Lung (tissue), 12 donors: Measurements from ENCODE around the gene HMCES. TPM values are rescaled to one million over a fixed set of nuclear protein-coding genes. Genes with fewer than 3 reads are reported as not detected.

ENCODE experiments used
- ATAC-seq: fragments of 200-7000 bp; cut with Tn5 transposase; one replicate; pipeline ENCODE4 v1.9.1; 2020; ENCODE audit warnings: moderate number of reproducible peaks; ENCODE audit not compliant: insufficient read depth, low FRiP score
- DNase-seq, 3 donors: peaks; one replicate each; pipeline ENCODE4 v3.0.0-alpha.2; 2013 to 2017
- H3K27ac ChIP-seq, 2 donors: one replicate each; pipeline ENCODE4 v1.5.1; 2013; ENCODE audit warnings: mild to moderate bottlenecking in 2 of 2, moderate library complexity in 2 of 2, control low read depth in 1 of 2, inconsistent platforms in 1 of 2, low read depth in 1 of 2, low read length in 1 of 2
- H3K27me3 ChIP-seq, 3 donors: one replicate each; pipeline ENCODE4 v1.5.1; 2013; ENCODE audit warnings: low read length in 2 of 3; ENCODE audit not compliant: control insufficient read depth in 3 of 3, insufficient read depth in 3 of 3
- H3K36me3 ChIP-seq, 4 donors: one replicate each; pipeline ENCODE4 v1.5.1; 2013; ENCODE audit warnings: low read length in 4 of 4, mild to moderate bottlenecking in 1 of 4, moderate library complexity in 1 of 4; ENCODE audit not compliant: control insufficient read depth in 4 of 4, insufficient read depth in 4 of 4
- H3K4me1 ChIP-seq, 5 donors: one replicate each; pipeline ENCODE4 v1.5.1; 2013; ENCODE audit warnings: low read length in 5 of 5, mild to moderate bottlenecking in 2 of 5, moderate library complexity in 1 of 5; ENCODE audit not compliant: control insufficient read depth in 5 of 5, insufficient read depth in 5 of 5
- H3K4me3 ChIP-seq: one replicate; pipeline ENCODE4 v1.5.1; 2013; ENCODE audit warnings: mild to moderate bottlenecking, control low read depth, moderate library complexity
- H3K9ac ChIP-seq, 2 donors: one replicate each; pipeline ENCODE4 v1.5.1; 2013; ENCODE audit warnings: low read length in 2 of 2, control low read depth in 1 of 2; ENCODE audit not compliant: insufficient read depth in 1 of 2
- H3K9me3 ChIP-seq, 4 donors: one replicate each; pipeline ENCODE4 v1.5.1; 2013; ENCODE audit warnings: low read length in 3 of 4, mild to moderate bottlenecking in 1 of 4, moderate library complexity in 1 of 4; ENCODE audit not compliant: control insufficient read depth in 4 of 4, insufficient read depth in 3 of 4
- CTCF ChIP-seq: IDR thresholded peaks from 2 replicates; pipeline ENCODE4 v1.5.1; 2012; ENCODE audit warnings: mild to moderate bottlenecking; ENCODE audit errors: control extremely low read depth, extremely low read depth
- WGBS, 2 donors: extraction: QIAGEN DNeasy Blood & Tissue Kit; methylation state at CpG; one replicate each; pipeline ENCODE4 v1.1.7; 2013; 5-methylcytosine and 5-hydroxymethylcytosine counted together
- polyA plus RNA-seq, 2 donors: library from polyadenylated mRNA; stranded (reverse); fragments of 200-250 nt; gene quantifications; one replicate each; pipeline ENCODE4 v1.2.1, GENCODE V29; 2013
- total RNA-seq, 2 donors: library from RNA; depleted of rRNA in 1 of 2; stranded (reverse); fragments of >200 nt in 1 of 2; gene quantifications; one replicate each; pipeline ENCODE4 v1.2.1, GENCODE V29; 2014 to 2021
- donor health status: control.
- donor health status: control.
- donor health status: Bipolar disorder and iron deficiency.
- donor health status: healthy.
- donor health status: DM: yes; HTN: yes; CAD: no.

HMCES gene
- total and polyA plus RNA-seq, 4 donors, result 23.2 to 36.6 (median 34.6) TPM

DNA sequence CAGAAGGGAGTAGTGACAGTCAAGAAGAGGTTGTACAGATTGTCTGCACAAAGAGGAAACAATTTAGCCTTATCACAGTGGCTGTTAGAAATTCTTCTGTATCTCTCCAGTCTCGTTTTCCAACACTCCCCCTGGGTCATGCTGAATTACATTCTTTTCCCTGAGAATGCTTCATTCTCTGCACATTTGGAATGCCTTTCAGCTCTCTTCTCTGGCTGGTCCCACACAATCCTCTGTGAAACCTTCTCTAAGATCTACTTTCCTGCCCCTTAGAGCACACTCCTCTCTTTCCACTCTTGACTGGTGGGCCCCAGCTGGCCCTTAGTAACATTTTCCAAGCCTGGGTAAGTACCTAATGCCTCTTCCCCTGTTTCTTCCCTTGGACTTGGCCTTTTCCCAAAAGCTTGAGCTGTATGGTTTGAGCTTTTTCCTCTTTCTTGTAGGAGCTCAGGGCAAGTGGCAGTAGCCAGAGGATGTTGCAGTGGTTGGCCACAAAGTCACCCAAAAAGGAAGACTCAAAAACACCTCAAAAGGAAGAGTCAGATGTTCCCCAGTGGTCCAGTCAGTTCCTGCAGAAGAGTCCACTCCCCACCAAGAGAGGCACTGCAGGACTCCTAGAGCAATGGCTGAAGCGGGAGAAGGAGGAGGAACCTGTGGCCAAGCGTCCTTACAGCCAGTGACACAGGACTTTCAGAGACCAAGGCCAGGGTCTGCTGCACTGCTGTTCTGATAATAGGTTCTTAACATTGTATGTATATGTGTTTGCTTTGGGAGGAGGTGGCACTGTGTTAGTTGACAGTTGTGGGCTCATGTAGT, 25.7 kb downstream of the HMCES start:
- H3K9ac ChIP-seq, result no peak overlapping the region
- no peaks in the 10 kb centered on the region for H3K9me3 ChIP-seq
- H3K36me3 ChIP-seq, result peaks cover 16 to 26% (median 23%) of the 10 kb centered on the region in 4 donors
- no peak for TF ChIP-seq CTCF
- H3K4me1 ChIP-seq, result peaks cover 0 to 9% (median 3%) of the 10 kb centered on the region in 5 donors
- WGBS, 2 donors, result 36 to 61% methylated on average over 3 of the region's 3 CpGs
- peak overlapping the region in 1 of 2 donors; percentile 58 for H3K27ac ChIP-seq
- ATAC-seq (no peak), DNase-seq (no peak)
- no peak overlapping the region for H3K4me3 ChIP-seq
- H3K27me3 ChIP-seq, result no peaks in the 10 kb centered on the region

DNA sequence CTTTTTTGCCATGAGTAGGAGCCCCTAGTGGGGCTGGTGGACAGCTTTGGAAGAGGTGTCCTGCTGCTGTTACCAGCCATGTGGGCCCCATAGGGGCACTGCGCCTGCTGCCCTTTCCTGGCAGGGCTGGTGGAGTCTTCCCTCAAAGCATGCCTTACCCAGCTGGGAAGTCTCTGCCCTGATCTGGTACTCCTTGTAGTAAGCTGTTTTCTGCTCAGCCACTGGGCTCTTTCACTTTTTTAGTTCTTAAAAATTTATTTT, 26.2 kb downstream of the HMCES start:
- Histone ChIP-seq H3K27me3 (no peaks in the 10 kb centered on the region), H3K9ac (no peak overlapping the region), H3K36me3 (peaks cover 13 to 26% (median 23%) of the 10 kb centered on the region in 4 donors), H3K9me3 (no peaks in the 10 kb centered on the region), H3K4me3 (no peak overlapping the region), H3K4me1 (peaks cover 0 to 9% (median 3%) of the 10 kb centered on the region in 5 donors), H3K27ac (peak overlapping the region in 1 of 2 donors; percentile 58)
- TF ChIP-seq CTCF, result no peak
- WGBS, 2 donors, result 71 to 98% methylated on average over 1 of the region's 1 CpG
- no peak for ATAC-seq
- no peak for DNase-seq

GRCh38 chr3:129305592-129306091, 27.0 kb downstream of the HMCES start:
- Histone ChIP-seq H3K9ac (peak overlapping the region in 1 of 2 donors; percentile 16), H3K4me1 (peaks cover 0 to 9% (median 3%) of the 10 kb centered on the region in 5 donors), H3K36me3 (peaks cover 8 to 23% (median 20%) of the 10 kb centered on the region in 4 donors), H3K27me3 (no peaks in the 10 kb centered on the region), H3K27ac (peak overlapping the region; percentile 35 to 88), H3K4me3 (no peak overlapping the region), H3K9me3 (no peaks in the 10 kb centered on the region)
- WGBS, 2 donors, result 16 to 17% methylated on average over 26 of the region's 26 CpGs
- ATAC-seq (peak; percentile 90), DNase-seq (peak; percentile 78 to 89 (median 86))
- no peak for TF ChIP-seq CTCF
